IgD-negative memory B cell (primary cell): Measurements from ENCODE around the gene SLC16A10. TPM values are rescaled to one million over a fixed set of nuclear protein-coding genes. Genes with fewer than 3 reads are reported as not detected.

Experiments used
- H3K27ac Mint-ChIP-seq, 3 donors: one replicate each; pipeline ENCODE4 v1.8.0; 2020 to 2022; ENCODE audit warnings: mild to moderate bottlenecking in 3 of 3, mixed read lengths in 3 of 3, moderate library complexity in 1 of 3
- H3K27me3 Mint-ChIP-seq: one replicate; pipeline ENCODE4 v1.8.0; 2021; ENCODE audit warnings: mixed read lengths
- H3K36me3 Mint-ChIP-seq: one replicate; pipeline ENCODE4 v1.8.0; 2020; ENCODE audit warnings: mild to moderate bottlenecking, mixed read lengths
- H3K4me1 Mint-ChIP-seq, 3 donors: one replicate each; pipeline ENCODE4 v1.8.0; 2020 to 2022; ENCODE audit warnings: mixed read lengths in 3 of 3, mild to moderate bottlenecking in 1 of 3
- H3K4me3 Mint-ChIP-seq, 4 donors: one replicate each; pipeline ENCODE4 v1.8.0; 2020 to 2022; ENCODE audit warnings: mild to moderate bottlenecking in 4 of 4, mixed read lengths in 4 of 4, moderate library complexity in 3 of 4
- H3K9me3 Mint-ChIP-seq, 3 donors: one replicate each; pipeline ENCODE4 v1.8.0; 2020 to 2021; ENCODE audit warnings: mixed read lengths in 3 of 3, mild to moderate bottlenecking in 1 of 3
- polyA plus RNA-seq: library from polyadenylated mRNA; unstranded; fragments of 300-500 nt; fragmentation: Illumina TruSeq; gene quantifications from one replicate; pipeline ENCODE4 v1.2.3, GENCODE V29; 2021

The SLC16A10 gene
- polyA plus RNA-seq, 1 donor from 2014 or later = 1.2 TPM

DNA sequence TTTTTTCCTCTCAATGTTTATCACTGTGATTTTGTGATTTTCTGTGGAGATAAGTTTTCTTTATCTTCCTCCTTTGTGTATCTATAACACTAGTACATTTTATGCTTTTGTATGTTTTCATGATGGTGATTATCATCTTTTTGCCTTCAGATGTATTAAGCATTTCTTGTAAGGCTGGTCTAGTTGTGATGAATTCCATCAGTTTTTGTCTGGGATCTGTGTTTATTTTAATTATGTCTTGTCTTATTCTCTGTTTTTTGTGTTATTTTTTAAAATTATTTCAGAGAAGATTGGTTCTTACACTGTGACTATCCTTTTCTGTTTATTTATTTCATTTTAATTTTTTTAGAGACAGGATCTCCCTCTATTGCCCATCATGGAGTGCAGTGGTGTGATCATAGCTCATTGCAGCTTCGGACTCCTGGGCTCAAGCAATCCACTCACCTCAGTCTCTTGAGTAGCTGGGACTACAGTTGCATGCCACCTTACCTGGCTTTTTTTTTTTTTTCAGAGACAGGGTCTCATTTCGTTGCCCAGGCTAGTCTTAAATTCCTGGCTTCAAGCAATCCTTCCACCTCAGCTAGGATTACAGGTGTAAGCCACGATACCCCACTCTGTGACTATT lies 187.4 kb downstream of the SLC16A10 start:
- peaks cover 42% of the 10 kb centered on the region for H3K36me3 Mint-ChIP-seq
- H3K9me3 Mint-ChIP-seq = peaks cover 11 to 13% (median 12%) of the 10 kb centered on the region in 3 donors
- no peaks in the 10 kb centered on the region for H3K27me3 Mint-ChIP-seq
- peak overlapping the region in 1 of 4 donors; percentile 23 for H3K4me3 Mint-ChIP-seq
- peaks cover 0 to 5% (median 2%) of the 10 kb centered on the region in 3 donors for H3K4me1 Mint-ChIP-seq
- peak overlapping the region in 1 of 3 donors; percentile 80 for H3K27ac Mint-ChIP-seq

DNA sequence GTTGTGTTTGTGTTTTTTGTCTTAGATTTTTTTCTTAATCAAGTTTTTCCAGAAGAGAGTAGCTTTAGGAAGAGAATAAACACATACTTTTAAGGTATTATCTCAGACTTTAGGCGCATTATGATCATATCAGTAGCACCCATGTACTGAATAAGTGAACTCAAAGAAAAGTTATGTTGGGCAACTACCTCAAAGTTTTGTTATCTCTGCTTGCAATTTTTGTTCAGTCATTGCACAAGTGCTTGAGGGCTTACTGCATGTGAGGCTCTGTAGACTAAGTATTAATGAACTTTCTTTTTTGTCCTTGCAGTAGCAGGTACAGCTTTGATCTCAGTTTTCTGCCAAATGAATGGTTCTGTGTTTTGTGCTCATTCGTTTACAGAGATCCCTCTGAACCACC lies 189.0 kb downstream of the SLC16A10 start:
- Mint-ChIP-seq H3K27me3 (no peaks in the 10 kb centered on the region), H3K4me1 (peaks cover 0 to 4% (median 2%) of the 10 kb centered on the region in 3 donors), H3K27ac (no peak overlapping the region), H3K4me3 (no peak overlapping the region), H3K36me3 (peaks cover 49% of the 10 kb centered on the region), H3K9me3 (peaks cover 11 to 13% (median 12%) of the 10 kb centered on the region in 3 donors)

DNA sequence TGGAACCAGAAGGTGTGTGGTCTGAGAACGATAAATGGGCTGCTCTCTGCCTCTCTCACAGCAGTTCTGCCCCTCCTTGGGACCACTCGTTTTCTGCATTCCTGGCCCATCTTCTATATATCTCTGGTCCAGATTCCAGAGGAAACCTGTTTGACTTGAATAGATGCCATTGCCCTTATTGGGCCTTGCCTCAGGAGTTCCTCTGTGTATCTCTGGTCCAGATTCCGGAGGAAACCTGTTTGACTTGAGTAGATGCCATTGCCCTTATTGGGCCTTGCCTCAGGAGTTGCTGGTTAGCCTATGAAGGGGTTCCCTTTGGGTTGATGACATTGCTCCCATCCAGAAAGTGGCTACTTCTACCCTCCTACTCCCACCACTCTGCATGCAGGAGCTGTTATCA lies 189.4 kb downstream of the SLC16A10 start:
- Mint-ChIP-seq H3K4me1 (peaks cover 0 to 4% (median 2%) of the 10 kb centered on the region in 3 donors), H3K27me3 (no peaks in the 10 kb centered on the region), H3K9me3 (peaks cover 11 to 13% (median 12%) of the 10 kb centered on the region in 3 donors), H3K27ac (no peak overlapping the region), H3K36me3 (peaks cover 49% of the 10 kb centered on the region), H3K4me3 (no peak overlapping the region)

DNA sequence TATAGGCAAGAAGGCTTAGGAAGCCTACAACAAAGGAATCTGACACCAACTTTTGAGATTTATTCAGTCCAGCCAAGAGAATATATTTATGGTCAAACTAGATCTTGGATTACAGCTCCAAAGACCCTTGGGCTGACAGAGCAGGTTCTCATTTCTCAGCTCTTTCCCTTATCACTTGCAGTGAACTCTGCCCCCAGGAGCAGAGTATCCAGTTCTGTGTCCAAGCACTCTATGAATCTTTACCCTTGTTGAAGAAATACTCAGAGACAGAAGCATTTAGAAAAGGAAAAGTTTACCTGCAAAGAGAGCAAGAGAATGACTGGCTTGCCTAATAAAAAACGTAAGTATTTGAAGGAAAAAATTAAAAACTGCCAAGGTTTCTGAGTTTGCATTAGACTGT lies 190.5 kb downstream of the SLC16A10 start:
- Mint-ChIP-seq H3K4me3 (no peak overlapping the region), H3K36me3 (peaks cover 51% of the 10 kb centered on the region), H3K4me1 (peaks cover 0 to 4% (median 2%) of the 10 kb centered on the region in 3 donors), H3K27ac (no peak overlapping the region), H3K27me3 (no peaks in the 10 kb centered on the region), H3K9me3 (peaks cover 11 to 13% (median 12%) of the 10 kb centered on the region in 3 donors)

DNA sequence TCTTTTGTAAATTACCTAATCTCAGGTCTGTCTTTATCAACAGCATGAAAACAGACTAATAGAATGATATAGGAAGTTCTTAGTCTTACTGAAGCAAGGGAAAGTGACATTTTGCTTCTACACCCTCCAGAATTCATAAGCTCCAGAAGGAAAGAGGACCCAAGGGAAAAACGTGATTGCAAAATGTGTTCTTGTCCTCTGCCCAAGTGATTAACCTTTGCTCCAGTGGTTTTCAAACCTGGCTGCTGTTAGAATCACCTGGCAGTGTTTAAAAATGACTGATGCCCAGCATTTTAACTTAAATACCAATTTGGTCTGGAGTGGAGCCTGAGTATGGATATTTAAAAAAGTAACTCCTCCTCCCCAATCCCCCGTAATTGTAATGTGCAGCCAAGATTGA lies 191.4 kb downstream of the SLC16A10 start:
- Mint-ChIP-seq H3K4me3 (no peak overlapping the region), H3K9me3 (peaks cover 8 to 13% (median 11%) of the 10 kb centered on the region in 3 donors)

DNA sequence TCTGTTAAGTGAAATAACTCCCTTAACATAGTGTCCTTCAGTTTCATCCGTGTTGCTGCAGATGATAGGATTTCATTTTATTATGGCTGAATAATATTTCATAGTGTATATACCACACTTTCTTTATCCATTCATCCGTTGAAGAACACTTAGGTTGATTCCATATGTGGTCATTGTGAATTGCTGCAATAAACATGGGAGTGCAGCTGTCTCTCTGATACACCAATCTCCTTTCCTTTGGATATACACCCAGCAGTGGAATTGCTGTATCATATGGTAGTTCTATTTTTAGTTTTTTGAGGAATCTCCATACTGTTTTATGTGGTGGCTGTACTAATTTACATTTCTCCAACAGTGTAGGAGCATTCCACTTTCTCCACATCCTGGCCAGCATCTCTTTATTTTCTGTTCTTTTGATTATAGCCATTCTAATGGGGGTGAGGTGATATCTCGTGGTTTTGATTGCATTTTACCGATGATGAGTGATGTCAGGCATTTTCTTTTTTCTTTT lies 193.2 kb downstream of the SLC16A10 start:
- Mint-ChIP-seq H3K36me3 (peaks cover 38% of the 10 kb centered on the region), H3K9me3 (peaks cover 4 to 6% (median 5%) of the 10 kb centered on the region in 3 donors), H3K4me1 (peaks cover 9 to 11% (median 9%) of the 10 kb centered on the region in 3 donors), H3K4me3 (peak overlapping the region in 1 of 4 donors; percentile 10), H3K27me3 (no peaks in the 10 kb centered on the region), H3K27ac (no peak overlapping the region)

More for the DNA sequence above, 191.4 kb downstream of the SLC16A10 start:
- no peaks in the 10 kb centered on the region for H3K27me3 Mint-ChIP-seq
- no peak overlapping the region for H3K27ac Mint-ChIP-seq
- H3K36me3 Mint-ChIP-seq = peaks cover 47% of the 10 kb centered on the region
- H3K4me1 Mint-ChIP-seq = peaks cover under 1 to 3% (median under 1%) of the 10 kb centered on the region in 3 donors

Other genes starting within 250 kb of the SLC16A10 start
- 46.2 TPM for gene AMD1, start 212.7 kb upstream of the SLC16A10 start, polyA plus RNA-seq
- 97.4 TPM for gene GTF3C6, start 128.8 kb upstream of the SLC16A10 start, polyA plus RNA-seq
- gene RPF2, start 105.5 kb upstream of the SLC16A10 start, polyA plus RNA-seq = 26.3 TPM